OCI-LY1 (cell line): ENCODE data around the gene VWA5B1.

Source experiments
- H2AFZ ChIP-seq: fragments of 200-600 bp; sonication (generic), shearing (Covaris generic); 2 replicates; pipeline ENCODE4 v1.6.0; 2014; ENCODE audit warnings: antibody characterized with exemption, mild to moderate bottlenecking, low read length
- H3F3A ChIP-seq: fragments of 200-600 bp; sonication (generic), shearing (Covaris generic); 2 replicates; pipeline ENCODE4 v1.6.0; 2014; ENCODE audit warnings: mild to moderate bottlenecking, antibody characterized with exemption, low read length, moderate library complexity; ENCODE audit not compliant: insufficient read depth
- H3K27ac ChIP-seq: fragments of 200-600 bp; sonication (generic); 2 replicates; pipeline ENCODE4 v1.5.1; 2014; ENCODE audit warnings: low read length, mixed run types, mild to moderate bottlenecking, low read depth; ENCODE audit not compliant: poor library complexity, severe bottlenecking
- H3K27me3 ChIP-seq: fragments of 200-600 bp; sonication (generic); 2 replicates; pipeline ENCODE4 v1.6.0; 2014; ENCODE audit warnings: antibody characterized with exemption, mild to moderate bottlenecking, low read length, moderate library complexity; ENCODE audit not compliant: insufficient read depth
- H3K36me3 ChIP-seq: fragments of 200-600 bp; sonication (generic); 2 replicates; pipeline ENCODE4 v1.6.1; 2014; ENCODE audit warnings: mild to moderate bottlenecking, antibody characterized with exemption, low read length, moderate library complexity, mixed read lengths; ENCODE audit not compliant: insufficient read depth
- H3K4me1 ChIP-seq: fragments of 200-600 bp; sonication (generic); 2 replicates; pipeline ENCODE4 v1.5.1; 2014; ENCODE audit warnings: mild to moderate bottlenecking, low read length, moderate library complexity; ENCODE audit not compliant: insufficient read depth, severe bottlenecking
- H3K4me2 ChIP-seq: fragments of 200-600 bp; sonication (generic), shearing (Covaris generic); 2 replicates; pipeline ENCODE4 v1.6.1; 2014; ENCODE audit warnings: low read length
- H3K4me3 ChIP-seq: fragments of 200-600 bp; sonication (generic); 2 replicates; pipeline ENCODE4 v1.5.1; 2014; ENCODE audit warnings: low read length, low read depth, mild to moderate bottlenecking, mixed read lengths; ENCODE audit not compliant: poor library complexity, severe bottlenecking
- H3K79me2 ChIP-seq: fragments of 200-600 bp; shearing (Covaris generic); 2 replicates; pipeline ENCODE4 v1.6.1; 2016; ENCODE audit warnings: mixed run types, low read length, mixed read lengths; ENCODE audit not compliant: insufficient read depth
- H3K9ac ChIP-seq: fragments of 200-600 bp; sonication (generic), shearing (Covaris generic); 2 replicates; pipeline ENCODE4 v1.6.1; 2014; ENCODE audit warnings: mild to moderate bottlenecking, low read length, mixed read lengths
- H3K9me2 ChIP-seq: fragments of 200-600 bp; sonication (generic), shearing (Covaris generic); 2 replicates; pipeline ENCODE4 v1.6.1; 2014; ENCODE audit warnings: low read depth, mild to moderate bottlenecking, low read length, mixed read lengths
- H3K9me3 ChIP-seq: fragments of 200-600 bp; shearing (Covaris generic); 2 replicates; pipeline ENCODE4 v1.6.1; 2014; ENCODE audit warnings: low read length, mixed read lengths
- H4K20me1 ChIP-seq: fragments of 200-600 bp; sonication (generic), shearing (Covaris generic); 2 replicates; pipeline ENCODE4 v1.6.0; 2016; ENCODE audit warnings: mild to moderate bottlenecking, low read length; ENCODE audit not compliant: insufficient read depth
- CTCF ChIP-seq: fragments of 200-600 bp; sonication (generic), shearing (Covaris generic); IDR thresholded peaks from 2 replicates; pipeline ENCODE4 v1.5.1; 2017; ENCODE audit warnings: mild to moderate bottlenecking, antibody characterized with exemption, low read length, moderate library complexity, mixed read lengths
- EZH2 ChIP-seq: fragments of 200-600 bp; sonication (generic), shearing (Covaris generic); IDR thresholded peaks from 2 replicates; pipeline ENCODE4 v1.8.0; 2017; ENCODE audit warnings: borderline replicate concordance, mixed run types, mild to moderate bottlenecking, antibody characterized with exemption, low read length, moderate library complexity, mixed read lengths

Gene VWA5B1

GRCh38 chr1:20337581-20337980, 46.9 kb downstream of the VWA5B1 start:
- TF ChIP-seq CTCF (no peak), EZH2 (no peak)
- H4K20me1 ChIP-seq = no peaks in the 10 kb centered on the region

GRCh38 chr1:20339811-20340457, 49.3 kb downstream of the VWA5B1 start:
- no peak overlapping the region for H3K9ac ChIP-seq
- H4K20me1 ChIP-seq = no peaks in the 10 kb centered on the region
- no peaks in the 10 kb centered on the region for H3F3A ChIP-seq
- H3K36me3 ChIP-seq = no peaks in the 10 kb centered on the region
- TF ChIP-seq EZH2 = no peak
- TF ChIP-seq CTCF = no peak
- no peaks in the 10 kb centered on the region for H3K9me3 ChIP-seq
- no peak overlapping the region for H3K27ac ChIP-seq
- H3K79me2 ChIP-seq = no peaks in the 10 kb centered on the region
- H3K9me2 ChIP-seq = no peaks in the 10 kb centered on the region
- H3K4me1 ChIP-seq = no peaks in the 10 kb centered on the region
- H3K27me3 ChIP-seq = no peaks in the 10 kb centered on the region
- H3K4me2 ChIP-seq = no peak overlapping the region
- no peak overlapping the region for H2AFZ ChIP-seq
- no peak overlapping the region for H3K4me3 ChIP-seq

More at GRCh38 chr1:20337581-20337980, 46.9 kb downstream of the VWA5B1 start:
- H2AFZ ChIP-seq = no peak overlapping the region
- H3K9me2 ChIP-seq = no peaks in the 10 kb centered on the region
- H3K27ac ChIP-seq = no peak overlapping the region
- no peaks in the 10 kb centered on the region for H3F3A ChIP-seq
- no peaks in the 10 kb centered on the region for H3K27me3 ChIP-seq
- no peak overlapping the region for H3K4me3 ChIP-seq
- H3K9me3 ChIP-seq = no peaks in the 10 kb centered on the region
- H3K36me3 ChIP-seq = no peaks in the 10 kb centered on the region
- H3K9ac ChIP-seq = no peak overlapping the region
- H3K4me2 ChIP-seq = no peak overlapping the region
- H3K79me2 ChIP-seq = no peaks in the 10 kb centered on the region
- H3K4me1 ChIP-seq = no peaks in the 10 kb centered on the region

- Histone ChIP-seq H3K9me2 (no peaks in the 10 kb centered on the region), H3K79me2 (no peaks in the 10 kb centered on the region), H2AFZ (no peak overlapping the region), H3K9ac (no peak overlapping the region), H3F3A (no peaks in the 10 kb centered on the region), H3K9me3 (no peaks in the 10 kb centered on the region), H3K4me3 (no peak overlapping the region), H3K27me3 (no peaks in the 10 kb centered on the region), H4K20me1 (no peaks in the 10 kb centered on the region), H3K36me3 (no peaks in the 10 kb centered on the region), H3K4me2 (no peak overlapping the region), H3K27ac (no peak overlapping the region), H3K4me1 (no peaks in the 10 kb centered on the region)
- no peak for TF ChIP-seq EZH2
- TF ChIP-seq CTCF = no peak
Measured at GRCh38 chr1:20342294-20343148, 51.8 kb downstream of the VWA5B1 start.
